Measurements from ENCODE around the gene C13orf42.
"Not testable (repeated sequence)": the region's sequence is repeated elsewhere in the genome, so short reads cannot be mapped to it uniquely, and the experiment has no call there.

GRCh38 chr13:51120873-51121272 lies 9.8 kb upstream of the C13orf42 start:
- not testable (repeated sequence) for TF ChIP-seq POLR2A (IDR thresholded peaks at IDR 0.05)
- TF ChIP-seq CTCF (IDR thresholded peaks at IDR 0.05), result peak in 1 of 7 experiments; percentile 10
